Liver (tissue), 9 donors: ENCODE results near the gene BABAM1. TPM values are rescaled to one million over a fixed set of nuclear protein-coding genes. Genes with fewer than 3 reads are reported as not detected.

Source experiments
- DNase-seq: peaks from one replicate; pipeline ENCODE4 v3.0.0-alpha.2; 2017; ENCODE audit warnings: low spot score
- H3K27ac ChIP-seq, 2 donors: one replicate each; pipeline ENCODE4 v1.7.0; 2013; ENCODE audit warnings: inconsistent platforms in 2 of 2, low read length in 2 of 2, control low read depth in 1 of 2, low read depth in 1 of 2, mild to moderate bottlenecking in 1 of 2
- H3K27me3 ChIP-seq, 4 donors: one replicate each; pipeline versions ENCODE4 v1.6.1 to v1.7.0; 2013; ENCODE audit warnings: low read length in 3 of 4, inconsistent platforms in 1 of 4, mild to moderate bottlenecking in 1 of 4, moderate library complexity in 1 of 4; ENCODE audit not compliant: control insufficient read depth in 4 of 4, insufficient read depth in 4 of 4
- H3K36me3 ChIP-seq, 4 donors: one replicate each; pipeline versions ENCODE4 v1.6.1 to v1.7.0; 2013; ENCODE audit warnings: low read length in 3 of 4, mild to moderate bottlenecking in 3 of 4, low read depth in 1 of 4, moderate library complexity in 1 of 4; ENCODE audit not compliant: control insufficient read depth in 4 of 4, insufficient read depth in 3 of 4
- H3K4me1 ChIP-seq, 4 donors: one replicate each; pipeline versions ENCODE4 v1.6.1 to v1.7.0; 2013; ENCODE audit warnings: low read length in 3 of 4, mild to moderate bottlenecking in 3 of 4, moderate library complexity in 1 of 4; ENCODE audit not compliant: control insufficient read depth in 4 of 4, insufficient read depth in 4 of 4
- H3K4me3 ChIP-seq, 3 donors: one replicate each; pipeline versions ENCODE4 v1.6.1 to v1.7.0; 2013; ENCODE audit warnings: low read length in 3 of 3, control low read depth in 1 of 3, low read depth in 1 of 3, mild to moderate bottlenecking in 1 of 3
- H3K9ac ChIP-seq, 2 donors: one replicate each; pipeline ENCODE4 v1.7.0; 2013; ENCODE audit warnings: low read length in 2 of 2, mild to moderate bottlenecking in 2 of 2, moderate library complexity in 2 of 2, control low read depth in 1 of 2, low read depth in 1 of 2
- H3K9me3 ChIP-seq, 4 donors: one replicate each; pipeline versions ENCODE4 v1.6.1 to v1.7.0; 2013; ENCODE audit warnings: low read length in 3 of 4; ENCODE audit not compliant: control insufficient read depth in 4 of 4
- CTCF ChIP-seq: fragments of 150-350 bp; IDR thresholded peaks from 2 replicates; pipeline ENCODE4 v1.5.1; 2017; ENCODE audit warnings: improper control_type of control experiment, low read depth, low read length; ENCODE audit not compliant: missing input control
- EGR1 ChIP-seq, 2 donors: IDR thresholded peaks; 2 replicates each; pipeline ENCODE4 v1.6.1; 2016 to 2018; ENCODE audit warnings: antibody characterized with exemption in 2 of 2, low read depth in 2 of 2
- FOXA1 ChIP-seq: IDR thresholded peaks from 2 replicates; pipeline ENCODE4 v1.6.1; 2016; ENCODE audit warnings: antibody characterized with exemption
- FOXA2 ChIP-seq: IDR thresholded peaks from 2 replicates; pipeline ENCODE4 v1.6.1; 2016; ENCODE audit warnings: antibody characterized with exemption
- GABPA ChIP-seq, 2 donors: IDR thresholded peaks in 1 of 2; conservative IDR thresholded peaks in 1 of 2; 2 replicates each; pipeline ENCODE4 v1.6.1; 2016; ENCODE audit warnings: antibody characterized with exemption in 2 of 2, mild to moderate bottlenecking in 1 of 2, moderate library complexity in 1 of 2
- HNF4A ChIP-seq, 2 donors: conservative IDR thresholded peaks; 2 replicates each; pipeline ENCODE4 v1.6.1; 2016; ENCODE audit warnings: antibody characterized with exemption in 2 of 2, mild to moderate bottlenecking in 2 of 2
- HNF4G ChIP-seq: IDR thresholded peaks from 2 replicates; pipeline ENCODE4 v1.6.1; 2016; ENCODE audit warnings: antibody characterized with exemption
- JUND ChIP-seq, 2 donors: IDR thresholded peaks; 2 replicates each; pipeline ENCODE4 v1.6.1; 2016; ENCODE audit warnings: antibody characterized with exemption in 2 of 2
- NR2F2 ChIP-seq: IDR thresholded peaks from 2 replicates; pipeline ENCODE4 v1.6.1; 2016; ENCODE audit warnings: antibody characterized with exemption
- REST ChIP-seq: IDR thresholded peaks from 2 replicates; pipeline ENCODE4 v1.6.1; 2016; ENCODE audit warnings: antibody characterized with exemption, mild to moderate bottlenecking
- RXRA ChIP-seq, 2 donors: IDR thresholded peaks; 2 replicates each; pipeline ENCODE4 v1.6.1; 2017 to 2018; ENCODE audit warnings: antibody characterized with exemption in 2 of 2, mild to moderate bottlenecking in 1 of 2
- SP1 ChIP-seq: IDR thresholded peaks from 2 replicates; pipeline ENCODE4 v1.6.1; 2018; ENCODE audit warnings: antibody characterized with exemption, mild to moderate bottlenecking
- TAF1 ChIP-seq: conservative IDR thresholded peaks from 2 replicates; pipeline ENCODE4 v1.6.1; 2016; ENCODE audit warnings: antibody characterized with exemption, mild to moderate bottlenecking
- YY1 ChIP-seq: IDR thresholded peaks from 2 replicates; pipeline ENCODE4 v1.6.1; 2016; ENCODE audit warnings: antibody characterized with exemption, mild to moderate bottlenecking
- WGBS: extraction: QIAGEN DNeasy Blood & Tissue Kit; methylation state at CpG from one replicate; pipeline ENCODE4 v1.1.7; 2013; 5-methylcytosine and 5-hydroxymethylcytosine counted together
- polyA plus RNA-seq, 2 donors: library from polyadenylated mRNA; stranded (reverse) in 1 of 2; unstranded in 1 of 2; fragments of 200-250 nt in 1 of 2; fragments of >200 nt in 1 of 2; fragmentation: Nextera tagmentation in 1 of 2; extraction: Ambion mirVana in 1 of 2; gene quantifications; one replicate each; pipeline versions ENCODE4 v1.2.1 to v1.2.3, GENCODE V29; 2013 to 2015
- total RNA-seq, 2 donors: library from RNA; depleted of rRNA; stranded (reverse); fragments of >200 nt; gene quantifications; one replicate each; pipeline ENCODE4 v1.2.3, GENCODE V29; 2014
- donor health status: healthy.
- donor health status: healthy.
- donor health status: healthy.
- donor health status: healthy.
- donor health status: healthy.

The BABAM1 gene
- total and polyA plus RNA-seq, 4 donors: 29.3 to 47.0 (median 33.5) TPM

- no peak overlapping the region for H3K4me3 ChIP-seq
- peaks cover 12 to 46% (median 37%) of the 10 kb centered on the region in 4 donors for H3K4me1 ChIP-seq
- DNase-seq: no peak
- TF ChIP-seq HNF4A (conservative IDR thresholded peaks at IDR 0.05) (no peak), GABPA (IDR thresholded peaks at IDR 0.05 in 1 of 2, conservative IDR thresholded peaks at IDR 0.05 in 1 of 2) (no peak), EGR1 (IDR thresholded peaks at IDR 0.05; ENCODE audit: low read depth in 2 of 2) (no peak), CTCF (no peak), TAF1 (no peak), JUND (IDR thresholded peaks at IDR 0.05) (no peak), RXRA (IDR thresholded peaks at IDR 0.05) (no peak), FOXA2 (no peak), SP1 (no peak)
- H3K9me3 ChIP-seq: no peaks in the 10 kb centered on the region
- no peak overlapping the region for H3K9ac ChIP-seq
- 65% methylated on average over 12 of the region's 12 CpGs for WGBS
- no peaks in the 10 kb centered on the region for H3K36me3 ChIP-seq
- no peaks in the 10 kb centered on the region for H3K27me3 ChIP-seq
- H3K27ac ChIP-seq: peak overlapping the region in 1 of 2 donors; percentile 23
These were observed 36.7 kb downstream of the BABAM1 start for GRCh38 chr19:17303940-17304267.

- H3K9me3 ChIP-seq: no peaks in the 10 kb centered on the region
- peaks cover 12 to 49% (median 38%) of the 10 kb centered on the region in 4 donors for H3K4me1 ChIP-seq
- TF ChIP-seq NR2F2 (no peak), HNF4G (no peak), REST (no peak), SP1 (no peak), YY1 (no peak), HNF4A (conservative IDR thresholded peaks at IDR 0.05) (no peak), JUND (IDR thresholded peaks at IDR 0.05) (no peak), FOXA1 (no peak), GABPA (IDR thresholded peaks at IDR 0.05 in 1 of 2, conservative IDR thresholded peaks at IDR 0.05 in 1 of 2) (no peak)
- H3K36me3 ChIP-seq: no peaks in the 10 kb centered on the region
- H3K9ac ChIP-seq: no peak overlapping the region
- 67% methylated on average over 12 of the region's 12 CpGs for WGBS
- DNase-seq: no peak
- peak overlapping the region; percentile 55 to 93 for H3K27ac ChIP-seq
- H3K27me3 ChIP-seq: no peaks in the 10 kb centered on the region
- no peak overlapping the region for H3K4me3 ChIP-seq
These were observed 37.4 kb downstream of the BABAM1 start for GRCh38 chr19:17304386-17305215.
